T-helper 9 cell (primary cell): ENCODE data around the gene TM7SF2.
"Not testable (repeated sequence)": the region's sequence is repeated elsewhere in the genome, so short reads cannot be mapped to it uniquely, and the experiment has no call there.

ENCODE experiments used
- DNase-seq: peaks from one replicate; pipeline ENCODE4 v3.0.0-alpha.2; 2020

TM7SF2 gene

GRCh38 chr11:65115361-65116082, 3.9 kb downstream of the TM7SF2 start:
- DNase-seq, result no peak

DNA sequence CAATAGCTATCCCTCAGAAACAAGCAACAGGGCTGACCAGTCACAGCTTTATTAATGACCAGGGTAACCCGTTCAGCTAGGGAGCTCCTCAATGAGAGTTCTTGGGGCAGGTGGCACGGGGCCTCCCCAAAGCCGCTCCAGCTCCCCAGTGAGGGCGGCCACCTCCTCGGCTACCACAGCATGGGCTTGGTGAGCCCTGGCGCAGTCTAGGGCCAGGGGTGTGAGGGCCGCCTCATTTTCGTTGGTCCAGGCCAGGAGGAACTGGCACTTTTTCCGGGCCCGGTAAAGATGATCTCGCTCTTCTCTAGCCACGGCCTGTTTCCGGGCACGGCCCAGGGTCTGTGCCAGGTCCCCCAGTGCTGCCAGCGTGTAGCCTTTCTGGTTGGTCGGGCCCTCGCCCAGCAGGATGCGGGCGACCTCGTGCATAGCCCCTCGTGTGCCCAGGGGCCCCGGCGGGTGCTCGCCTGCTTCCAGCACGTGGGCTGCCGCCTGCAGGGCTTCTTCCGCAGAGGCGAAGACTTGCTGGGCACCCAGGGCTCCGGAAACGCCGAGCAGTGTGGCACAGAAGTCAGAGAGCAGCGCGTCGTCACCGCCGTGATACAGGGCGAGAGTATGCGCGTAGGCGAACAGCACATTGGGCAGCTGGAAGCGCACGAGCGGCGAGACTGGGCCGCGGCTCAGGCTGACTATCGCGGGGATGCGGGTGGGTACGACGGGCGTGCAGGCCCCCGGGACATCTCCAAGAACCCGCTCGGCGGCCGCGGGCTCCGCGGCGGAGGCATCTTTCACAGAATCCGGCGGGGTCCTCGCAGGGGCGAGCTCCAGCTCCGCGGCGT, 4.9 kb downstream of the TM7SF2 start:
- peak; percentile 44 for DNase-seq

DNA sequence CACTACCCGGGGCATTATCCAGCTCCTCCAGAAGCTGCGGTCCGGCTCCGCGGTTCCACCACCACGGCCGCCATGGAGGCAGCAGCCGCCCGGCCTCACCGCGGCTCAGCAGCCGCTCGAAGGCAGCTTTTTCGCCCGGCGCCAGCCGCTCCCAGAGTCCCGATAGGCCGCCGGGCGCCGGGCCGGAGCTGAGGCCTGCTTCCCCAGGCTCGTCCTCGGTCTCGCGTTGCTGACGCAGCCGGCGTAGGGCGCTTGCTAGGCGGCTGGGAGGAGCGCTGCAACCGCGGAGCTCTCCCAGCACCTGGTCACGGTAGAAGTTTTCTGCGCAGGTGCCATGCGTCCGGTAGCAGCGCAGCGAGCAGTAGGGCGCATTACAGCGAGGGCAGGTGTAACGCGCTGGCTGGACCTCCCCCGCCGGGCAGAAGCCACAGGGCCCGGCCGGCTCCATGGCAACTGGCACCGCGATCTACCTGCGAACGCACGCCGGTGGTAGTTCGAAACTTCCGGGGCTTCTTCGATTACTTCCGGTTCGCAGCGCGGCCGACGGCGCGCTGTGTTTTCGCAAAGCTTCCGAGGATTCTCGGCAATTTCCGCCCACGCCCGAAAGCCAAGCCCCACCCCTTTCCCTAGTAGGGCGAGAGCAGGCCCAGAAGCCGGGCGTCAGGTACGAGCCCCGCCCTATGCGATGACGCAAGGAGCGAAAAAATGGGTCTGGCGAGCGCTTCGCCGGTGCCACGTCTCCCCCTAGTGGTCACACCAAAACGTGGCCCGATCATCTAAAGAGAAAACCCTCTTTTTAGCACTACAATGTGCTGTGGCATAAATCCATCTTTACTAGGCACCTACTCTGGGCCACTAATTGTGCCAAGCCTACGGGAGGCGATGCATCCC, 5.8 kb downstream of the TM7SF2 start, which contains the start of gene ZNHIT2:
Gene ZNHIT2, minus strand, starts transcription at position 496 of the 891 bp plus-strand sequence. Its CDS starts 48 bp downstream, at position 448.
- DNase-seq, result peak; percentile 99

DNA sequence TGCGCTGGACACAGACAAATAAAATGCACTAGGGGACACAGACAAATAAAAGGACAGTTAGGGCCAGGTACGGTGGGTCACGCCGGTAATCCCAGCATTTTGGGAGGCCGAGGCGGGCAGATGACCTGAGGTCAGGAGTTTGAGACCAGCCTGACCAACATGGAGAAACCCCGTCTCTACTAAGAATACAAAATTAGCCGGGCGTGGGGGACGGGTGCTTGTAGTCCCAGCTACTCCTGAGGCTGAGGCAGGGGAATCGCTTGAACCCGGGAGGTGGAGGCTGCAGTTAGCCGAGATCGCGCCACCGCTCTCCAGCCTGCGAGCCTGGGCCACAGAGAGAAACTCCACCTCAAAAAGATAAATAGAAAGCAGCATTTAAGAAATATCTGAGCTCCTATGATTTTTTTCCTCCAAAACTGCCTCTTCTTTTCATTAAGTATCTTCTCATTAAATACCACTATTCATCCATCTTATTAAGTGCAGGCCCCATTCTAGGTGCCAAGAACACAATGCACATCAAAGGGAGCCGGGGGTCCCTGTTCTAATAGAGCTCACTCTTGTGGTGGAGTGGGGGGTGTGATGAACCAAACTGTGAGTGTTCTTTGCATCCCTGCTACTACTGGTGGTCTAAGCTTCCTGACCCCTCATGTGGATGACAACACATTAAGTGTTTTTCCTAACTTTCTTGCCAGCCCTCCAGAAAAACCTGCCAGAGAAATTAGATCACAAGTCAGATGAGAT, 6.6 kb downstream of the TM7SF2 start:
- no peak for DNase-seq

DNA sequence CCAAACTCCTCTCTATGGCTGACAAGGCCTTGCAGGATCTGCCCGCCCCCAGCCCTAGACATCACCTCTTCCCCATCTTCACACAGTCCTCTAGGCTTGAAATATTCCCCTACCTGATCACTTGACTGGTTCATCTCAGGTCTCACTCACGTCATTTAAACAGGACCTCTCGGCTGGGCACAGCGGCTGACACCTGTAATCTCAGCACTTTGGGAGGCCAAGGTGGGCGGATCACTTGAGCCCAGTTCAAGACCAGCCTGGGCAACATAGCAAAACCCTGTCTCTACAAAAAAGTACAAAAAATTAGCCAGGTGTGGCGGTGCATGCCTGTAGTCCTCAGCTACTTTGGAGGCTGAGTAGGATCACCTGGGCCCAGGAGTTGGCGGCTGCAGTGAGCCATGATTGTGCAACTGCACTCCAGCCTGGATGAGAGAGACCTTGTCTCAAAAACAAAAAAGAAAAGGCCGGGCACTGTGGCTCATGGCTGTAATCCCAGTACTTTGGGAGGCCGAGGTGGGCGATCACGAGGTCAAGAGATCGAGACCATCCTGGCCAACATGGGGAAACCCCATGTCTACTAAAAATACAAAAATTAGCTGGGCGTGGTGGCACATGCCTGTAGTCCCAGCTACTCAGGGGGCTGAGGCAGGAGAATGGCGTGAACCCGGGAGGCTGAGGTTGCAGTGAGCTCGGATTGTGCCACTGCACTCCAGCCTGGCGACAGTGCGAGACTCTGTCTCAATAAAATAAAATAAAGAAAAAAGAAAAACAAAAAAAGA, 7.4 kb downstream of the TM7SF2 start:
- not testable (repeated sequence) for DNase-seq

- DNase-seq, result no peak
These were observed 8.0 kb downstream of the TM7SF2 start for GRCh38 chr11:65119670-65119995.

DNA sequence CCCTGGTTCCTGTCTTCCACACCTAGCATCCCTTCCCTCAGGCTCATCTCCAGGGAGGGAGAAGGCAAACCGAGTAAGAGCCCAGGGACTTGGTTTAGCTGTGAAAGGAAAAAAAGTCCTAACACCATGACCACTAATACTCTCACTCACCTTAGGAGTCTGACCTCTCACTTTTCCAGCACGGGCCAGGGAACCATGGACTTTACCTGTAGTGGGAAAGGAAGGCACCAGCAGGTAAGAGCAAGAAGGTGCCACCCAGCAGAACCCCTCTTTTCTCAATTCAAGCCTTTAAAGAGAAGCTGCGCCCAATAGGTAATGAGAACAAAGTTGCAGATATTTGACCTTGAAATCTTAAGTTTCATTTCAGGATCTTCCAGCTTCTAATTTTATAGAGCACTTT, 9.2 kb downstream of the TM7SF2 start:
- DNase-seq, result no peak

DNA sequence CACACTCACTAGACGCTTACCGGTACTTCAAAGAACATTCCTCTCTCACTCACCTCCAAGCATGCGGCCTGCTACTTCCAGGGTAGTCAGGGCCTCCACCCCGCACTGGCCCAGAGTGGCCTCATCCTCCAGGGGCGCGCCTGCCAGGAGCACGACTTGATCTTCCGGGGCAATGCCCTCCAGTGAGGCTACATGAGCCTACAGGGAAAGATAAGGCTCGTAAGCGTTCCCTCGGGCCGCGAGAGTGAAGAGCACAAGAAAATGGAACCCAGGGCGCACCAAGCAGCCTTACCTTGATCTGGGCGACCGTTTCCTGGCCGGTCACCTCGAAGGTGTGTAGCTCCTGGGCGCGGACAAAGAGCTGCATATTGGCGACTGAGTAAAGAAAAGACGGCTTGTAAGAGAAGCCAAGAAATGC, 9.8 kb downstream of the TM7SF2 start:
- no peak for DNase-seq

DNA sequence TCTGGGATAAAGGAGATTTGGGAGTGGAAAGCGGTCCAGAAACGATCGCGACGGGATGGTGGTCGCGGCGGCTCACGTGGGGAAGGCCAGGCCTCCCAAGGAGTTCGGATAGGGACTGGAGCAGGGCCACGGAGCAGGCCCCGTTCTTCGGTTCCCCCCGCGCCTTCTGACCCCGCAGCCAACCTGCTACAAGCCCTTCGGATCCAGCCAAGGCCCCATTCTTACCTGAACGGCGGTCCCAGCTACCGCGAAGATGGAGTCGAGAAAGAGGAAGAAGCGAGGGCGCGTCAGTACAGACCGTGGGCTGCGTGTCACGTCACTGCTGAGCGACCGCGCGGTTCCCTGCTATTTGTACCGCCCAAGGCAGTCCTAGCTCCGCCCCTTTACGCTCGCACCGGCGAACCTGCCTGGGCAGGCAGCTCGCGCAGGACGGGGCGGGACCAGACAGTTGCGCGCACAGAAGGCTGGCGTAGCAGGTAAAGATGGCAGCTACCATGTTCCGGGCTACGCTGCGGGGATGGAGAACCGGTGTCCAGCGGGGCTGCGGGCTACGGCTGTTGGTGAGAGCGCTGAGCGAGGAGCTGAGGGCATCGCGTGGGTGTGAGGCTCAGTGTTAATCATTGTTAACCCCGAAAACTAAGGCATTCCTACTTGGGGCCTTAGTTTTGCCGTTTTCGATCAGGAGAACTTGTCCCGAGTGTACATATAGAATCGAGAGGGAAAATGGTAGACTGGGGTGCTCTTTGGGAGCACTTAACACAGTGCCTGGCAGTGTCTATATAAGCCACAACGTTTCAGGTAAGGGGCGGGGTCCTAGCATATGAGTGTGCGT, 10.4 kb downstream of the TM7SF2 start, which contains the start of the genes FAU and MRPL49:
Gene FAU, minus strand, starts transcription at position 270 of the 832 bp plus-strand sequence. CDS start 321 bp downstream, outside the sequence.
Gene MRPL49, plus strand, starts transcription at position 457 of the 832 bp plus-strand sequence. Its CDS starts 26 bp downstream, at position 483.
- peak; percentile 97 for DNase-seq

- DNase-seq, result no peak
These were observed 13.0 kb downstream of the TM7SF2 start for GRCh38 chr11:65124480-65125196.

DNA sequence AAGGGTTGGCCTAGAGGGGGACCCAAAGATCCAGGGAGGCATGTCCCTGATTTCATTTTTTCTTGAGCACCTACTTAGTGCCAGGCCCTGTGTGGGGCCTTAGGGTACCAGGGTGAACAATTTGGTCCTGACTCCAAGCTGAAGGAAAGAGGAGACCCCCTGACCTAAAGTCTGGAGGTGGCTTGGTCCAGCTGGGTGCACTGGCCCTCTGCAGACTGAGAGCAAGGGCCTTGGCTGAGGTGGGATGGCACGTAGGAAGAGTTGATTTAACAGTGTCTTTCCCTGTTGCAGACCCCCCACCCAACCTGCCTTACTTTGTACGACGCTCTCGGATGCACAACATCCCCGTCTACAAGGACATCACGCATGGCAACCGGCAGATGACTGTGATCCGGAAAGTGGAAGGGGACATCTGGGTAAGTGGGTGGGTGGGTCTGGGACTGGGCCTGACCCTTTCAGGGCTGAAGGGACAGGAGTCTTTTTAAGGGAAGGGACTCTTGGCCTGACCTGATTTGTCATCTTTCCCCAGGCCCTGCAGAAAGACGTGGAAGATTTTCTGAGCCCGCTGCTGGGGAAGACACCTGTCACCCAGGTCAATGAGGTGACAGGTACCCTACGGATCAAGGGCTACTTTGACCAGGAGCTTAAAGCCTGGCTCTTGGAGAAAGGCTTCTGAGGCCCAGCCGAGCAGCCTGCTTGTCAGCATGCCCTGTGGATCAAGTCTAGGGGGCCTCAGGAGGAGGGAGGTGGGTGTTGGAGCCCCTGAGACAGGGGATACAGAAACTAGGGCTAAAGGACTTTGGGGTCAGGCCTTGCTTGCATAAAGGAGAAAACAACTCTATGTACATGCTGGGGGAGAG, 13.8 kb downstream of the TM7SF2 start:
- no peak for DNase-seq

- DNase-seq, result no peak
These were observed 15.1 kb downstream of the TM7SF2 start for GRCh38 chr11:65126624-65127274.

GRCh38 chr11:65127473-65128181, 16.0 kb downstream of the TM7SF2 start:
- DNase-seq, result no peak

DNA sequence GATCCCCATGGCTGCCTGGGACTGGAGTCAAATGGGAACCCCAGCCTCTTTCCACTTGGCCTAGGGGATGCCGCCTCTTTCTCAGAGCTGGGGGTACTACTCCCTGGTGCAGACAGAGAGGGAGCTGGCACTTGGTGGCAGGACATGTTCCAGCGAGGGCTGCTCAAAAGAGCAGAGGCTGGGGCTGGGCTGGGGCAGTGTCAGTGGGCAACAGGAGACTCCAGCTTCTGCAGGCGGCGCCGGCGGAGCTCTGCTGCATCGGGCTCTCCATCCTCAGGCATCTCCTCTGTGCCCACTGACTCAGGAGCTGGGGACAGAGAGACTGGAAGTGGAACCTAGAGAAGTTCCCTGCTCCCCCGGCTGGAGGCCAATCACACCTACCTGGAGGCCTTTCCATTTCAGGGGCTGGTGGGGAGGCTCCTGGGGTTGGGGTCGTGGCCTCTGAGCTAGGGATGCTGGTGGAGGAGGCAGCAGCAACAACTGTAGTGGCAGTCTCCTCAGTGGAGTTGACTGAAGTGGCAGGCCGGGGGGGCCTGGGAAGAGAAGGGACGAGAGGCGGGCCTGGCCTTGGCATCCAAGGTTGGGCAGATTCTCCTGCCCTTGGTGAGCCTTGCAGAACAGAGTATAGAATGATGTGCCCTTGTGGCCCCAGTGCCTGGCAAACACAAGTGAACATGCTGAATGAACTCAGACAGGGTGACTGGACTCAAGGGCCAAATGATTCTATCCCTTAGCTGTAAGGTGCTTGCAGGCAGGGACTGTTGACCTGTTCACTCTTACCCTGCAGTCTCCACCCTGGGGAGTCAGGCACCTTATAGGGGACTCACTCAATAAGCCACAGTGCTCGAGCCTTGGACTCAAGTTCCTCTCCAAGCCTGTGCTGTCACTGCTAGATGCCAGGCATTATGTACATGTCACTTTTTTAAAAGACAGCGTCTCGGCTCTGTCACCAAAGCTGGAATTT, 16.8 kb downstream of the TM7SF2 start:
- no peak for DNase-seq

GRCh38 chr11:65129649-65130441, 18.2 kb downstream of the TM7SF2 start:
- DNase-seq, result no peak
